NCI-H128 (cell line): ENCODE measurements around the gene ACTG1.

ENCODE experiments used
- DNase-seq: peaks from one replicate; lab custom pipeline; 2025; ENCODE audit not compliant: unreplicated experiment; lab: John Stamatoyannopoulos, UW

ACTG1 gene

DNA sequence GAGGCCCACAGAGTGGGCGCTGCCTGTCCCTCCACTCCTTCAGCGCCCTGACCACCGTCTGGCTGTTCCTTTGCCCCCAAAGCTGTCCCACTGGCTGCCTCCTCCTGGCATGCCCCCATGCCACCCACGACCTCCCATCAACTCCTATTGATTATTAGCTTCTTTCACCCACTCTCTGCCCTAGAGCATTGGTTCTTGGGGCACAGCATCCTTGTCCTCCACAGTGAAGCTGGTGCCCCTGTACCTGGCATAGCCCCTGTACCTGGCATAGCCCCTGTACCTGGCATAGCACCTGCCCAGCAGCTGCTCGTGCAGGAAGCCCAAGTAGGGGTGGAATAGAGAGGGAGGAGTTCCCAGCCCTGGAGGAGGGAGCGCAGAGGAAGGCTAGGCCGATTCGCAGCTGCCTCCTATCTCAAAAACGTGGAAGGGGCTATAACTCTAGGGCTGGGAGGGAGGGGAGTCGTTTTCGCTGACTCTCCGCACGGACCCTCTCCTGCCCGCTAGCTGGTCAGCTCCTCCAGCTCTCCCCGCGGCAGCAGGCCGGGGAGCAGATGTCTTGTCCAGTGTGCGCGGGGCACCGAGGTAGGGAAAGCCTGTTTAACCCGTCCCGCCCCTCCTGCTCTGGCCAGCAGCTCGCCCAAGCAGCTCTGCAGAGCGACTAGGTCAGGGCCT, 5.7 kb upstream of the ACTG1 start:
- no peak for DNase-seq

DNA sequence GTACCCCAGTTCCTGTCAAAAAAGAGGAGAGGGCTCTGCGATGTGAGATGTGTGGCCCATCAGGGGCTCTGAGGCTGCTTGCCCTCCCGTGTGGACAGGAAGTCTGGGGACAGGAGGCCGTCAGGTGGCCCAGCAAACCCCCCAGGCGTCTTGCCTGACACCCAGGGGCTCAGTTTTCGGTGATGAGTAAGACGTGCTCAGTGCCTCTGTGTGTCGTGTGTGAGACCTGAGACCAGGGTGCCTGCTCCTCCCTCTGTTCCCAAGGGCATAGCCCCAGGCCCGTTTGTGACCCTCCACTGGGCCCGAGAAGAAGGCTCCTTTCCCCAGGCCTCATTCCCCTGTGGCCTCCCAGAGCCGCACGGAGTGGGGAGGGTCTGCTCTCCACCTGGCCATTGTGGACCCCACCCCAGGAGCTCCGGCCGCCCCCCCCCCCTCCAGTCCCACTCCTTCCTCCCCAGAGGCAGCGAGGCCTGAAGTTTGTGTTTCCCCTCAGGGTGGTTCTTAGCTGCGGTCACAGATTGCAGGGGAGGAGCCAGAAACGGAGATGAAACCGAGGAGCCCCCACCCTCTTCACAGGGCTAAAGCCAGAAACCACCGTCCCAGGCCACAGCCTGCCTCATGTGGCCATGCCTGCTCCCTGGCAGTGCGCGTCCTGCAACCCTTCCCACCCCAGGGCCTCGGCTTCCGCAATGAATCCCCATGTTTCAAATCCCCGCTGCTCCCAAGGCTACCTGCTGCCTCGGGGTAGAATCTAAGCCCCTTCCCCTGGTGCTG, 4.9 kb upstream of the ACTG1 start:
- DNase-seq, result no peak

DNA sequence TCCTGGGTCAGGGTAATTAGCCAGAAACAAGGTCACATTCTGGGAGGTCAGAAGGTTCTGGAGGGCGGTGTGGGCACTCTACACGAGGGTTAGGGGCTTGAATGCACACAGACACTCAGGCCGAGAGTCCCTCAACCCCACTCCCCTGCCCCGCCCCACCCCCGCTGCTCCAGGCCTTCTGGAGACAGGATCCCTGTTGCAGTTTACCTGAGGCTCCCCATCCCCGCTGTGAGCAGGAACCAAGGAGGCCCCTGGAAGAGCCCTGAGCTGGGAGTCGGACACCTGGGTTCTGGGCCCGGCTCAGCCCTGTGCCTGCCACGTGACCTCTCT, 4.4 kb upstream of the ACTG1 start:
- no peak for DNase-seq

DNA sequence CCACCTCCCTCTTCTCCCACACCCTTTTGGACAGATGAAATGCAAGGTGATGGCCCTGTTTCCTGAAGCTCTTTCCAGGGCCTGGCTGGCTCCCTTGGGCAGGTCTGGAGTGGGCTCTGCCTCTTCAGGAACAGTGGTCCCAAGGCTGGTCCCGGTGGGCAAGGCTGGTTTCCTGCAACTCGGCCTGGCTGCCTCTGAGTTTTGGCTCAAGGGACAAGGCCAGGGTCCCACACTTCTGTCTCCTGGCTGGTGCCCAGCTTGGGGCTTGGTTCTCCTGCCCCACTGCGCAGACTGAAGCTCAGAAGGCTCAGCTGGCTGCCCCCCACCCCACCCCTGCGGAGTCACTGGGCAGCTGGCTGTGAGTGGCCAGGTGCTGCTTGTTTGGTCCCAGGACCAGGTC, 3.8 kb upstream of the ACTG1 start:
- DNase-seq, result no peak

DNA sequence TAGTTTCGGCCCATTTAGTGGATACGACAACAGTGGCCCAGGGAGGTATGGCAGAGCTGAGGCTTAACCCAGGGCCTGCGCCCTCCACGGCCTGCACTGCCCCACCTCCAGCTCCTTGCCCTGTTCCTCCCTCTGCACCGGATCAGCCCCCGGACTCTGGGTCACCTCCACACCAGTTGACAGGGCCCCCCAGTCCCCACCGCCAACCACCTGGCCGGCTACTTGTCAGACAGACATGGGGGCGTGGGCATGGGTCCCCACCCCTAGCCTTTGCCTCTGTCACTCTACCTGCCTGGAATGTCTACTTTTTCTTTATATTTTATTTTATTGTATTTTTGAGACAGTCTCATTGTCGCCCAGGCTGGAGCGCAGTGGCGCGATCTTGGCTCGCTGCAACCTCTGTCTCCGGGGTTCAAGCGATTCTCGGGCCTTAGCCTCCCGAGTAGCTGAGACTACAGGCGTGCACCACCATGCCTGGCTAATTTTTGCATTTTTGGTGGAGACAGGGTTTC, 3.0 kb upstream of the ACTG1 start:
- no peak for DNase-seq

DNA sequence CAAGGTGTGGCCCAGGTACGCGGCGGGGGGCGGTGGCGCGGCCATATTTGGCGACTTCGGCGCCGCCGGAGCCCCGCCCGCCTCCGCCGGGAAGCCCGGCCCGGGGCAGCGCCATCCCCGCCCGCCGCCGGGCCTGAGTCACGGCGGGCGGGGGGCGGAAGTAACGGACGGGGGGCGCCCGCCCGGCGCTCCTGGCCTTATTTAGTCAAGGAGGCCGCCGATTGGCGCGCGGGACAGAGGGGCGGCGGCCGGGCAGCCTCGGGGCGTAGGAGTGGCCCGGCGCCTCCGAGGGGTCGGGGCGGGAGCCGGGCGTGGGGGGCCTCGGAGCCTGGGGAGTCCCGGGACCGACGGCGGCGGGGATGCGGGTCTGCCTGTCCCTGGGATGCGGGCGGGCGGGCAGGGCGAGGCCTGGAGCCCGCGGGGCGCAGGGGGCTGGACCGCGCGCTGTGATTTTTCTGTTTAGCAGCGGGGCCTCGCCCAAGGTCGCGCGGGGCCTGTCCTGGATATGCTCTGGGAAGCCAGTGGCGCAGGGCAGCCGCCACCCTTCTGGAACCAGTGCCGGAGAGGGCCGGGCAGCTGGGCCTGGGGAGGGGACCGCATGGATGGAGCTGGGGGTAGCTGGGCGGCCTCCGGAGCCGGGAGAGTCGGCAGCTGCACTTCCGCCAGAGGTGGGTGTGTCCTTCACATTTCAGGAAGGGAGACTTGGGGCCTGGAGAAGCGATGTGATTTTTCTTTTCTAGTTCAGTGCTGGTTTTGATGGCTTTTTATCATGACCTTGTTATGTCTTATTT, 2.3 kb upstream of the ACTG1 start:
- DNase-seq, result peak; percentile 18

DNA sequence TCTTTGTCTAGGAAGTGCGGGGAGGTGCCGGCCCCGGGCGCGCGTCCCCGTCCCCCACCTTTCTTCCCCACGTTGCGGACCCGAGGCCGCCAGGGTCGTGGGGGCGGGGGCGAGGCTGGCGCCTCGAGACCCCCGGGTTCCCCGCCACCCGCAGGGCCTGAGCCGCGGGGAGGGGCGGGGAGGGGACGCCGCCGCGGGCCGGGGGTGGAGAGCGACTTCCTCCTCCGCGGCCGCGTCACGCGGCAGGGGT, 1.8 kb upstream of the ACTG1 start:
- no peak for DNase-seq

DNA sequence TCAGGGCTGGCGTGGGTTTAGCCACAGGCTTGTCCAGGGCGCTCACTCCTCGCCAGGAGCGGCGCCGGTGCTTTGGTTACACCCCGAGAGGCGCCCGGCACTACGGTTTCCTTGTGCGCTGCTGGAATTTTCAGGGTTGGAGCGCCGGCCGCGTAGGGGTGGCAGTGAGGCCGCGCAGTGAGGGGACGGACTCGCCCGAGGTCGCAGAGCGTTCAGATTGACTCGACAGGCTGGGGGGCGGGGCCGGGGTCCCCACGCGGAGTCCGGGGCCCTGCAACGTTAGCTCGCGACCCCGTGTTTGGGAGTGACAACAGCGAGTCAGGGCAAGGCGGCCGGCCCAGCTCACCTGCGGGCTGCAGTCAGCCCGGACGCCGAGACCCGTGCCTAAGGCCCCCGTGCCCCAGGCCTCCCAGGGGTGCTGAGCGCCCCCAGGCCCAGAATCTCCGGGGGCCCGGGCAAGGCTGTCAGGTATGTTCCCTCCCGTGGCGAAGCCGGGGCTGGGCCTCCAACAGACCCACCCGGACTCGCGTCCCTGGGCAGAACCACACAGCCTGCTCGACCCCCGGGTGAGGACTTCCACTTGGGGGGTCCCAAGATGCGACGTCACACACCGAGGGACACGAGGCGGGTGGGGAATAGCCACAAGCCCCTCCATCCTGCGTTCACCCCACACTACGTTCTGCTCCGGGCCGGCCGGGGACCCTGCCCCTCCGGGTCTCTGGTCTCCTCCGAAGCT, 1.3 kb upstream of the ACTG1 start:
- peak; percentile 36 for DNase-seq

DNA sequence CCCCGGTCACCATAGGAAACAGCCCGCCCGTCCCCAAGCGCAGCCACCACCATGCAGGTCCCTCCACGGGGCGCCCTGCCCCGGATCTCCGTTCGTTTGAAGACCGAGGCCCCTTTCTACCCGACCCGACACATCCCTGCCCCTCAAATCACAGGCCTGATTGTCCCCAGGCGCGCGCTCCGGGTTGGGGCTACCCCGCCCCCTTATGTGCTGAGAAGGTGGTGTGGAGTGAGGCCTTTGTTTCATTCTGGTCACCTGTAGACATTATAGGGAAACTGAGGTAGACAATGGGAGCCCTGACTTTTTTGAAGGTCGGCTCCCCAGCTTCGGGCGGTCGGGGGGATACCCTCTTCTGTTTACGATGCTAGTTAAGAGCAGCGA, 763 bp upstream of the ACTG1 start:
- DNase-seq, result peak; percentile 24

DNA sequence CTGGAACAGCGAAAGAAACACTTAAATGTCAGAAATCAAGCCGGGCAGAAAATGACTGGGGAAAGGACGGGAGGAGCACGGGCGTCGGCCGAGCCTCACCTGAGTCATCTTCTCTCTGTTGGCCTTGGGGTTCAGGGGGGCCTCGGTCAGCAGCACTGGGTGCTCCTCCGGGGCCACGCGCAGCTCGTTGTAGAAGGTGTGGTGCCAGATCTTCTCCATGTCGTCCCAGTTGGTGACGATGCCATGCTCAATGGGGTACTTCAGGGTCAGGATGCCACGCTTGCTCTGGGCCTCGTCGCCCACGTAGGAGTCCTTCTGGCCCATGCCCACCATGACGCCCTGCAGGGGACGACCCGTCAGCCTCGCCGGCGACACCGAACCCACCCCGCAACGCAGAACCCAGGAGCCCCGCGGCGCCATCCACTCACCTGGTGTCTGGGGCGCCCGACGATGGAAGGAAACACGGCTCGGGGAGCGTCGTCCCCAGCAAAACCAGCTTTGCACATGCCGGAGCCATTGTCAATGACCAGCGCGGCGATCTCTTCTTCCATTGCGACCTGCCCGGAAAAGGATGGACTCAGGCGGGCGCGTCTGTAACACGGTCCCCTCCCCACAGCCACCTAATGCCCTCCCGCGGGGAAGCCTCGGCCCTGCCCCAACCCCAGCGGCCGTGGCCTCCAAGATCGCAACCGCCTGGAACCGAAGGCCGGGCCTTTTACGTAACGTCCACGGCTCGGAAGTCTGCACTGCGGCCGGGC, 616 bp downstream of the ACTG1 start:
- DNase-seq, result no peak

DNA sequence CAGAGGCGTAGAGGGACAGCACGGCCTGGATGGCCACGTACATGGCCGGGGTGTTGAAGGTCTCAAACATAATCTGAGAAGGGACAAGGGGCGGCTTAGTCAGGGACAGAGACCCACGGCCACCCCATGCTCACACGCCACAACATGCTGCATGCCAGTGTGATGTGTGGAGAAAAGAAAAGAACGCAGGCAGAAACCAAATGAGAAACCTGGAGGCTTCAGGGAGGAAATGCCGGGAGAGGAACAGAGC, 1.1 kb downstream of the ACTG1 start:
- DNase-seq, result no peak

DNA sequence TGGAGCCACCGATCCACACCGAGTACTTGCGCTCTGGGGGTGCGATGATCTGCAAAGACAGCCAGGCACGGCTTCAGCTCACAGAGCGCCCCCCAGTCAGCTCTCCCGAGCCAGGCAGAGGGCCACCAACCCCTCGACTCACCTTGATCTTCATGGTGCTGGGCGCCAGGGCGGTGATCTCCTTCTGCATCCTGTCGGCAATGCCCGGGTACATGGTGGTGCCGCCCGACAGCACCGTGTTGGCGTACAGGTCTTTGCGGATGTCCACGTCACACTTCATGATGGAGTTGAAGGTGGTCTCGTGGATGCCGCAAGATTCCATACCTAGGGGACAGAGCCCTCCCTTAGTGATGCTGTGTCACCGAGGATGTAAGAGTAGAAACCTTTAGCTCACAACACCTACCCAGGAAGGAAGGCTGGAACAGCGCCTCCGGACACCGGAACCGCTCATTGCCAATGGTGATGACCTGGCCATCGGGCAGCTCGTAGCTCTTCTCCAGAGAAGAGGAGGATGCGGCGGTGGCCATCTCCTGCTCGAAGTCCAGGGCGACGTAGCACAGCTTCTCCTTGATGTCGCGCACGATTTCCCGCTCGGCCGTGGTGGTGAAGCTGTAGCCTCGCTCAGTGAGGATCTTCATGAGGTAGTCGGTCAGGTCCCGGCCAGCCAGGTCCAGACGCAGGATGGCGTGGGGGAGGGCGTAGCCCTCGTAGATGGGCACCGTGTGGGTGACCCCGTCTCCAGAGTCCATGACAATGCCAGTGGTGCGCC, 1.6 kb downstream of the ACTG1 start:
- DNase-seq, result no peak

DNA sequence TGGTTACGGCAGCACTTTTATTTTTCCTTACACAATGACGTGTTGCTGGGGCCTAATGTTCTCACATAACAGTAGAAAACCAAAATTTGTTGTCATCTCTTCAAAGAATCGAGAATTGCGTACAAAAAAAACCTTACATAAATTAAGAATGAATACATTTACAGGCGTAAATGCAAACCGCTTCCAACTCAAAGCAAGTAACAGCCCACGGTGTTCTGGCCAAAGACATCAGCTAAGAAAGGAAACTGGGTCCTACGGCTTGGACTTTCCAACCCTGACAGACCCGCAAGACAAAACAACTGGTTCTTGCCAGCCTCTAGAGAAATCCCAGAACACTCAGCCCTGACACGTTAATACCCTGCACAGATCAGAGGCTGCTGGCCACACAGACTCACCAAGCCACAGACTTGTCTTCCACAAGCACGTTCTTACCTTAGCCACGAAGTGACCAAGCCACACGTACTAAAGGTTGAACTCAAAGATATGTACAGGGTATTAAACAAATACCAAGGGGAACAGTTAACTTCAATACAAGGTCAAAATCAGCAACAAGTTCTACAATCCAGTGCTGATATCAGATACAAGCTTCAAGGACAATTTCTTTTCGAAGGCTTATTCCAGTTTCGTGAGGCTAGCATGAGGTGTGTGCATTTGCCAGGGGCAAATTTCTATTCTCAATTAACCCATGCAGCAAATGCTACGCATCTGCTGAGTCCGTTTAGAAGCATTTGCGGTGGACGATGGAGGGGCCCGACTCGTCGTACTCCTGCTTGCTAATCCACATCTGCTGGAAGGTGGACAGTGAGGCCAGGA, 2.4 kb downstream of the ACTG1 start:
- DNase-seq, result no peak

DNA sequence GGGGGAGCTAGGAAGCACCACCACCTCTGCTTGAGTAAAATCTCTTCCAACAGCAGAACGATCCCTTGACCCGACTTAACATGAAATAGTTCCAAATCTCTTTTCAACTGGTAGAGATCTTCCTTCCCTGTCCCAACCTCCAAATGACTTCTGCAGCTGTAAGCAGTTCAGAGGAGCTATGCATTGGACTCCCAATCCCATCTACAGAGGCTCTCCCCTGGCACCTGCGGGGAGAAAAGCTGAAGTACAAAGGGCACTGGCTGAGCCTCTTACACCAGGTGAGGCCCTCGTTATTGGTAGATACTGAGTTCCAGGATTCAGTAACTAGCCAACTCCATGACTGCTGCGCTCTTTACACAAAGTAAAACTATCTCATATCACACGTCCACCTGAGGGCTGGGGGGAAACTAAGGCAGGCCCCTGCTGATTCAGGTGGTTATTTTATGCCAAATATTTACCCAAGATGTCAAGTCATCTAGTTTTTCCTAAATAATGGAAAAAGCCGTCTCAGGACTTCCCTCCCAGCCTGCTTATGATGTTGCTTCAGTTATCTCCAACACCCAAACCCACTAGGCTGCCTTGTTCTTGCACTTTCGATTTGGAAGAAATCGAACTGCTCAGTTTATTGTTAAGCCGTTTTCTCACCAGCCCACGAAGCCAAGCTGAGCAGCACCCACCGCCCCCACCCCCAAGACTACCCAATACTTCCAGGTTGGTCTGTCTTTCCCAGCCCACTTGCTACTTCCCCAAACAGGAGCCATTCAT, 3.2 kb downstream of the ACTG1 start:
- DNase-seq, result no peak

DNA sequence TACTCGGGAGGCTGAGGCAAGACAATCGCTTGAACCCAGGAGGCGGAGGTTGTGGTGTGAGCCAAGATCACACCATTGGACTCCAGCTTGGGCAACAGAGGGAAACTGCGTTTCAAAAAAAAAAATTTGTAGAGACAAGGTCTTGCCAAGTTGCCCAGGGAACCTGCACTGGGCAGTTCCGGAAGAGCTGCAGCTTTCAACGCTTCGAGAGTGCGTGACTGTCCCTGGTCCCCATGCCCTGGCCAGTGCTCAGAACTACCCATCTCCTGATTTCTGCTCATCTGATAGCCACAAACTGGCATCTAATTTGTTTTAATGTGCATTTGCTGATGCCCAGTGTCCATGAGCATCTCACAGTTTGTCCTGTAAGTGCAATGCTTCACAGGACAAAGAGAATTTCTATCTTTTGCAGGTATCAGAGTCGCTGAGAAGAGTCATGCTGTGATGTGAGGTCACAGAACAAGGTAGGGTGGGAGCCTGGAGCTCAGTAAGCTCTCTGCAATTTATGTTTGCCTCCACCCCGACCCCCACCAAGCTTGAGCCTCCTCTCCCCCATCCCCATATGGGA, 3.9 kb downstream of the ACTG1 start:
- DNase-seq, result no peak

DNA sequence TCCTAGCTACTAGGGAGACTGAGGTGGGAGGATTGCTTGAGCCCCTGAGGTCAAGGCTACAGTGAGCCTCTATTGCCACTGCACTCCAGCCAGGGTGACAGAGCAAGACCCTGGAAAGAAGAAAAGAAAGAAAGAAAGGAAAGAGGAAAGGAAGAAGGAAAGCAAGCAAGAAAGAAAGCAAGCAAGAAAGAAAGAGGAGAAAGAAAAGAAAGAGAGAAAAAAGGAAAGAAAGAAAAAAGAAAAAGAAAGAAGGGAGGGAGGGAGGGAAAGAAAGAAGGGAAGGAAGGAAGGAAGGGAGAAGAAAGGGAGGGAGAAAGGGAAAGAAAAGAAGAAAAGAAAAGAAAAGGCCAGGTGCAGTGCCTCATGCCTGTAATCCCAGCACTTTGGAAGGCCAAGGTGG, 9.0 kb downstream of the ACTG1 start:
- no peak for DNase-seq

DNA sequence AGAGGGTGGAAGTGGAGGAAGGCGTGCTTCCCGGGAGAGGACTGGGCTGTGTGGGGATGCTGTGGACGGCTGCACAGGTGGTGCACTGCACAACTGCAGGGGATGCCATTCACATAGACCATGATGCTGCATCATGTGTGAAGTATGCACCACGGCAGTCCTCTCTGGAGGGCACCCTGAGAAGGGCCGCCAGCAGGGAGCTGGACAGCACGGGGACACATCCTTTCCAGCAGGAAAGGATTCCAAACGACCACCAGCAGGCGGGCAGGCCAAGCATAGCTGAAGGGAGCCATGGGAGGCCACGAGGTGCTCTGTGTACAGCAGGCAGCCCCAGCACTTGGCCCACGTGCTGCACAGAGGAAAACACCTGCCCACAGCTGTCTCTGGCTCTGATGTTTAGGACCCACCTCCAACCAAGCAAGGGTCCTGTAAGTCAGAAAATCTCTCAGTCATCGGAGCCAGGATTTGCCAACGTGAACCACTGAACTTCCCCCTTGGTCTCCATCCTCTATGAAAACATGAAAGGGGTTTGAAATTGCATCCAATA, 10.1 kb downstream of the ACTG1 start:
- no peak for DNase-seq

DNA sequence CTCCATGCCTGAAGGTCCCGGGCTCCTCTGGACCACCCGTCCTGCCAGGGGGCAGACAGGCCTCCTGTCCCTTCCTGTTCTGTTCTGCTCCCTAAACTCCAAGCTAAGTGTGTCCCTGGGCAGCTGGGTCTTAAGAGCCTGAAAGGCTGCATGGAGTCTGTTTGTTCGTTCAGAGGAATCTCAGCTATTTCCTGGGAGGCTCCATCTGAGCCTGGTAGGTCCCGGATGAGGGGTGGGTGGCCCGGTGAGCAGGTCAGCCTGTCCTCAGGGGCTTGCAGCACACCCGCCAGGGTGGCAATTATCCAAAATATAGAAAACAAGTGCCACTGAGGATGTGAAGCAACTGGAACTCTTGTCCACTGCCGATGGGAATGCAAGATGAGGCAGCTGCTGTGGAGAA, 12.6 kb downstream of the ACTG1 start:
- no peak for DNase-seq
